Spinal cord (tissue), 10 donors: ENCODE data around the gene RAMACL. TPM values are rescaled to one million over a fixed set of nuclear protein-coding genes. Genes with fewer than 3 reads are reported as not detected.
A peak's percentile ranks its signal among the peaks of the same experiment; 100 is the strongest.
"Not testable (repeated sequence)": the region's sequence is repeated elsewhere in the genome, so short reads cannot be mapped to it uniquely, and the experiment has no call there.

Experiments used
- DNase-seq, 6 donors: peaks; one replicate each; pipeline versions ENCODE4 v3.0.0 to v3.0.0-alpha.2; 2013 to 2015; ENCODE audit warnings: low spot score in 6 of 6, low read depth in 4 of 6
- H3K27ac ChIP-seq: one replicate; pipeline ENCODE4 v1.5.1; 2013; ENCODE audit warnings: low read depth, low read length, control low read depth
- H3K27me3 ChIP-seq: one replicate; pipeline ENCODE4 v1.6.1; 2013; ENCODE audit warnings: low read length; ENCODE audit not compliant: control insufficient read depth, insufficient read depth
- H3K36me3 ChIP-seq: one replicate; pipeline ENCODE4 v1.6.1; 2013; ENCODE audit warnings: low read length; ENCODE audit not compliant: control insufficient read depth, insufficient read depth
- H3K4me1 ChIP-seq: one replicate; pipeline ENCODE4 v1.6.1; 2013; ENCODE audit warnings: low read length; ENCODE audit not compliant: control insufficient read depth, insufficient read depth
- H3K4me3 ChIP-seq: one replicate; pipeline ENCODE4 v1.5.1; 2013; ENCODE audit warnings: low read depth, low read length, control low read depth
- H3K9me3 ChIP-seq: one replicate; pipeline ENCODE4 v1.6.1; 2013; ENCODE audit warnings: low read length; ENCODE audit not compliant: control insufficient read depth, insufficient read depth
- WGBS: methylation state at CpG from one replicate; pipeline ENCODE4 v1.1.5; 2013; ENCODE audit warnings: missing lambda C conversion rate; ENCODE audit not compliant: insufficient coverage; 5-methylcytosine and 5-hydroxymethylcytosine counted together
- long read RNA-seq, 4 donors: transcript quantifications; one replicate each; lab custom pipeline, GENCODE V29; 2026
- polyA plus RNA-seq, 2 donors: library from polyadenylated mRNA; unstranded; fragments of 120-200 nt; gene quantifications; one replicate each; pipeline ENCODE4 v1.2.1, GENCODE V29; 2013; ENCODE audit not compliant: insufficient read length in 2 of 2
- total RNA-seq, 2 donors: library from RNA; depleted of rRNA in 1 of 2; stranded (reverse); fragments of 120-200 nt in 1 of 2; fragments of >200 nt in 1 of 2; gene quantifications; one replicate each; pipeline versions ENCODE4 v1.2.3 to v1.2.4, GENCODE V29; 2013 to 2014
- donor health status: healthy.

Gene RAMACL
- total RNA-seq, result 1 to 10 TPM; 1.3 to 1.5 TPM
- polyA plus RNA-seq, result under 1 TPM; 0.18 to 0.49 TPM
- long read RNA-seq, donor 1, transcript RAMACL-201 (1 exons, 1,991 nt), result major isoform, 53 of 53 reads
- long read RNA-seq, donor 1, partial matches to known transcripts, result 0 of 53 reads
- long read RNA-seq, donor 1, other reads (novel, unspliced or antisense), result 0 of 53 reads
- long read RNA-seq, donor 2, transcript RAMACL-201 (1 exons, 1,991 nt), result major isoform, 10 of 10 reads
- long read RNA-seq, donor 2, partial matches to known transcripts, result 0 of 10 reads
- long read RNA-seq, donor 2, other reads (novel, unspliced or antisense), result 0 of 10 reads
- long read RNA-seq, donor 3, transcript RAMACL-201 (1 exons, 1,991 nt), result major isoform, 7 of 7 reads
- long read RNA-seq, donor 3, partial matches to known transcripts, result 0 of 7 reads
- long read RNA-seq, donor 3, other reads (novel, unspliced or antisense), result 0 of 7 reads
- long read RNA-seq, donor 4, transcript RAMACL-201 (1 exons, 1,991 nt), result major isoform, 58 of 58 reads
- long read RNA-seq, donor 4, partial matches to known transcripts, result 0 of 58 reads
- long read RNA-seq, donor 4, other reads (novel, unspliced or antisense), result 0 of 58 reads

DNA sequence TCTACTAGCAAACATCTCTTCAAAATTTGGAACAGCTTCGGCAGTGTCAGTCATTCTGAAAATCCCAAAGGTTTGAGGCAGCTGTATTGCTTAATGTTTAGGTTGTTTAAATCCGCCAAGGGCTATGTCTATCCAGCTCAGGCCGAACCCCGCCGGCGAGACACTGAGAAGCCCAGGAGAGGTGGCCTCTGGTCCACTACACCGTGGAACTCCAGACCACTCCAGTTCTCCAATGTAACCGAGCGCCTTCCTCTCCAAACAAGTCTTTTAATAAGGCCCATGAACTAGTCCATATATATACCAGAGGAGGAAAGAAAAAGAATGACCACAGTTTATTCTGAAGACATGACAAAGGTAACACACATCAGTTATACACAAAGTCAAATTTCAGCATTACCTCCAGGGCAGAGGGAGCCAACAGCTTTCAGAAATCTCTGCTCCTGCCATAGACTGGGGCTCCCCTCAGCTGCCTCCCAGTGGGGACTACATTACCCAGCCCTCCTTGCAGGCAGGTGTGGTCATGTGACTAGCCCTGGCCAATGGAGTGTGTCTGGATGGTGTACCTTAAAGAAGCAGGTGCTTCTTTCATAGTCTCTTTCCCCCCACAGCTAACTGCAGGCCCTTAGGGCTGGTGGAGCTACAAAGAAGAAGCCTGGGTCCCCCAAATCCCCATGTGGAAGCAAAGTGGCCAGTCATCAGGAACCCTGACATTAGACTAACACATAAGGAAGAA lies at the start of gene RAMACL:
RAMACL (minus strand) TSS at position 255 of the 733 bp plus-strand sequence; CDS start at position 54, 201 bp downstream.
- H3K4me1 ChIP-seq, result peaks cover 17% of the 10 kb centered on the region
- H3K27me3 ChIP-seq, result no peaks in the 10 kb centered on the region

DNA sequence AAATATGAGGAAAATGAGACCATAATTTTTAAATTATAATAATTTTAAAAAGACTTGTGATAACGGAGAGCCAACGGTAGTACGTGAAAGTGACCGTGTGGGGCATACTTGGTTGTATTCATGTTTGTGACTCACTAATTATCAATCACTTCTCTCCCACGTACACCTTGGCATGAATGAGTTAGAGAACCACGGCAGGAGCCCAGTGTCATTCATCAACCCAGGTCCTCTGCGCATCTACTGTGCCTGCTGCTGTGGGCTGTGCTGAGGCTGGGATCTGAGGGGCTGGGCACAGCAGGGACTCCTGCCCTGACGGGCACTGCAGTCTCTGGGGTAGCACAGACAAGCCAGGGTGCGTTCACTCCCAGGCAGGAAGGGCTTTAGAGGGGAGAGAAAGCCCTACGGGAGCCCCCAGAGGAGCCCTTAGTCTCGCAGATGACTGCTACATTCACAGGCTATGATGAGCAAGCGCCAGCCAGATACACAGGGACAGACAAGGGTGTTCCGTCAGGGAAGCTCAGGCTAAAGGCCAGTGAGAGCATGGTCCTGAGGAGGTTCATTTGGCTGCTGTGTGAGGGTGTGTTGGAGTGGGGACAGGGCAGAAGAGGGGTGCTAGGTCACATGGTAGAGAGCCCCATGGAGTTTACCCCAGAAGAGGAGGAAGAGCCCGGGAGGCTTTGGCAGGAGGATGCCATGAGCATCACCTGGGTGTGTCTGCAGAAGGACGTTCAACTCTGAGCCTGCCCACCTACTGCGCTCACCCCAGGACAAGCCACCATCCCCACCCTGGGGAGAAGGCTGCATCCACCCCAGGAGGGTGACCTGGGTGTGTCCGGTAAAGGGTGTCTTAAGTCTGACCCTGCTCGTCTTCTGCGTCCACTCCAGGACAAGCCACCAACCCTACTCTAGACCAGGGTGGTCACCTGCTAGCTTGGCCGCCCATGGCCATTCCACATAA lies 48.8 kb upstream of the RAMACL start:
- H3K4me1 ChIP-seq, result peaks cover 7% of the 10 kb centered on the region
- H3K27ac ChIP-seq, result no peak overlapping the region
- peaks cover 3% of the 10 kb centered on the region for H3K27me3 ChIP-seq
- no peak overlapping the region for H3K4me3 ChIP-seq
- 74% methylated on average over 15 of the region's 20 CpGs for WGBS
- DNase-seq, result no peak
- H3K36me3 ChIP-seq, result peaks cover 3% of the 10 kb centered on the region
- no peaks in the 10 kb centered on the region for H3K9me3 ChIP-seq

More for the DNA sequence above, at the start of gene RAMACL:
- H3K27ac ChIP-seq, result no peak within 1 kb of the TSS
- H3K36me3 ChIP-seq, result no peaks in the 10 kb centered on the region
- peak in 1 of 6 donors; percentile 70 for DNase-seq
- H3K4me3 ChIP-seq, result no peak within 1 kb of the TSS
- WGBS, result 94% methylated on average over 7 of the region's 9 CpGs
- H3K9me3 ChIP-seq, result no peaks in the 10 kb centered on the region

DNA sequence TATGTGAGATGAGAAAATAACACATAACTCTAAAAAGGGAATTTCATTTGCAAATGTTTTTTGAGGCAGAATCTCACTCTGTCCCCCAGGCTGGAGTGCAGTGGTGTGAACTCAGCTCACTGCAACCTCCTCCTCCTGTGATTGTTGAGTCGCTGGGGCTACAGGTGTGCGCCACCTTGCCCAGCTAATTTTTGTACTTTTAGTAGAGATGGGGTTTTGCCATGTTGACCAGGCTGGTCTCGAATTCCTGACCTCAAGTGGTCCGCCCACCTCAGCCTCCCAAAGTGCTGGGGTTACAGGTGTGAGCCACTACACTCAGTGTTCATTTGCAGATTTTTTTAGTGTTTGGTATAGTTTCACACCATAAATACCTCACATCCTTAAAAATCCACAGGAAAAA lies 48.1 kb upstream of the RAMACL start:
- H3K36me3 ChIP-seq, H3K4me3 ChIP-seq, H3K27me3 ChIP-seq, H3K27ac ChIP-seq, H3K4me1 ChIP-seq, DNase-seq, H3K9me3 ChIP-seq: not testable (repeated sequence)
- WGBS, result 100% methylated on average over 2 of the region's 4 CpGs

DNA sequence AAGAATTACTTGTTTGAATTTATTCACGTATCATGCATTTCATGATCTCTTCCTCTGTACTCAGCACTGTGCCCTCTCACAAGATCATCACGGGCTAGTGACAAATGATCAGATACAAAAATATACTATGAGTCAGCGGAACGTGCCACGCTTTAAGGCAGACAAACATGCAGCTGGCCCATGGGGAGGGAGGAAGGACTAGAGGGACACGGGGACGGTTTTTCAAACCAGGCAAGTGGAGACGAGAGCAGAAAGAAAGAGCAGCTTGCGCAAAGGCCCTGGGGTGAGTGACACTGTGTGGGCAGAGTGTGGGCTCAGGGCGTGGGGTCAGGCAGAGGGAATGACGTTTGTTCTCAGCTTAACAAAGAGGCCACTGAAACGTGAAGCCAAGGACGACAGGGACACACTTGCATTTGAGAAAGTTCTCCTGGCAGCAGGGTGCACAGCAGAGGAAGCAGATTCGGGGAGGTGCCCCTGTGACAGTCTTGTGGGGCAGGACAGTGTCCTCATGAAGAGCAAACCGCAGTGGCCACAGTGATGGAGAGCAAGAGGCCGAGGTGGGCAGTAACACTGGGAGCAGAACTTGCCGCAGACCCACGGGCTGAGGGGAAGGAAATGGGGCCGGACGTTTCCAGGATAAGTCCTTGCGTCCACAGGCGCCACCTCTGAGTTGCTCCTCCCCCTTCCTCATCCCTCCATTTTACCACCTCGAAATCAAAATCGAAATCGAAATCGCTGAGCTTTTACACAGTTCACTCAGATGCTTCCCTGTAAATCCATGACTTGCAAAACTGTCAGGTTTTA lies 47.5 kb upstream of the RAMACL start:
- Histone ChIP-seq H3K27me3 (peaks cover 3% of the 10 kb centered on the region), H3K4me3 (no peak overlapping the region), H3K27ac (no peak overlapping the region), H3K4me1 (peaks cover 8% of the 10 kb centered on the region), H3K9me3 (no peaks in the 10 kb centered on the region), H3K36me3 (peaks cover 3% of the 10 kb centered on the region)
- 82% methylated on average over 22 of the region's 26 CpGs for WGBS
- DNase-seq, result no peak

DNA sequence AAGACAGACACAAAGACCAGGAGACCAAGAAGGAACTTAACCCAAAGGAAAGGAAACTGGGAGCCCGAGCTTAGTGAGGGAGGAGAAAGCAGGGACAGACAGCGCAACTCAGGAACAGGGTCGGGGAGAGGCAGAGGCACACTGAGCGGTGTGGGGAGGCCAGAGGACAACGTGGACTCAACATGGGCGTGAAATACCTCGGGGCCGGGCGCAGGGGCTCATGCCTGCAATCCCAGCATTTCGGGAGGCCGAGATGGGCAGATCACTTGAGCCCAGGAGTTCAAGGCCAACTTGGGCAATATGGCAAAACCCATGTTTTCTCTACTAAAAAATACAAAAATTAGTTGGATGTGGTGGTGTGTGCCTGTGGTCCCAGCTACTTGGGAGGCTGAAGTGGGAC lies 46.3 kb upstream of the RAMACL start:
- H3K4me3 ChIP-seq, result no peak overlapping the region
- no peak overlapping the region for H3K27ac ChIP-seq
- DNase-seq, result no peak
- H3K27me3 ChIP-seq, result peaks cover 5% of the 10 kb centered on the region
- WGBS, result 96% methylated on average over 11 of the region's 11 CpGs
- H3K9me3 ChIP-seq, result no peaks in the 10 kb centered on the region
- peaks cover 18% of the 10 kb centered on the region for H3K4me1 ChIP-seq
- H3K36me3 ChIP-seq, result peaks cover 3% of the 10 kb centered on the region

DNA sequence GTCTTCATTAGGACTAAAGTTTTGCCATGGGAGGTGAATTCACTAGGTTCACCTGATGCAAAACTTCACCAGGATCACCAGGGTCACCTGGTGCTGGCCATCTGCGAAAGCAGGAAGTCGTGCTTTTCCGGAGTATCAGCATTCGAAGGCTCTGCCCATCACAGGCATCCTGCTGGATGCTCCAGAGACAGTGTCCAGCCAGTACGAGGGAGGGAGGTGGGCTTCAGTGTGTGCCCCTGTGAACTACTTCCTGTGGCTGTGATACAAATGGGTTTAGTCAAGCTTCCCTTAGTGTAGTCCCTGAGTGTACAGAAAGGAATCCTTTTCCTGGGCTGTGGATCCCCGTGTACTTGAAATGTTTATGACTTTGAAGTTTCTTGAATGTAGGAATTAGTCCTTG lies 44.0 kb upstream of the RAMACL start:
- no peak overlapping the region for H3K4me3 ChIP-seq
- H3K27me3 ChIP-seq, result peaks cover 2% of the 10 kb centered on the region
- WGBS, result 81% methylated on average over 6 of the region's 6 CpGs
- no peaks in the 10 kb centered on the region for H3K9me3 ChIP-seq
- no peak for DNase-seq
- no peaks in the 10 kb centered on the region for H3K36me3 ChIP-seq
- H3K27ac ChIP-seq, result no peak overlapping the region
- peaks cover 22% of the 10 kb centered on the region for H3K4me1 ChIP-seq

DNA sequence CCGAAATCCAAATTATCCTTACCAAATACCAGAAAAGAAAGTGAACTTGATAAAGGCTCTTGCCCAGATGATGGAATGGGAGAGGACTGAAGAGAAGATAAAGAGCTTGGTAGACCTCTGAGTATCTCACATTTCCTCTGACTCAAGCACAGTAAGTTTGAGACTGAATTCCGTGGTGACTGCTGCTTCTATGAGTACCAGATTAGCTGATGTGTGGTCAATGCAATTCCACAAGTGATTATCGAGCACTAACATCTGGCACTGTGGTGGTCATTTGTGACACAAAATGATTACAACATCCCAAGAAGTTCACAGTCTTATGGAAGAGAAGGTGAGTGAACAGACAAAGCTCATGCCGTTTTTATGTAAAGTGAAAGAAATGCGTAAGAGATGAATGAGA lies 43.1 kb upstream of the RAMACL start:
- no peaks in the 10 kb centered on the region for H3K9me3 ChIP-seq
- 85% methylated on average over 2 of the region's 5 CpGs for WGBS
- peaks cover 2% of the 10 kb centered on the region for H3K27me3 ChIP-seq
- peaks cover 22% of the 10 kb centered on the region for H3K4me1 ChIP-seq
- H3K27ac ChIP-seq, result no peak overlapping the region
- H3K4me3 ChIP-seq, result no peak overlapping the region
- no peaks in the 10 kb centered on the region for H3K36me3 ChIP-seq
- DNase-seq, result no peak

DNA sequence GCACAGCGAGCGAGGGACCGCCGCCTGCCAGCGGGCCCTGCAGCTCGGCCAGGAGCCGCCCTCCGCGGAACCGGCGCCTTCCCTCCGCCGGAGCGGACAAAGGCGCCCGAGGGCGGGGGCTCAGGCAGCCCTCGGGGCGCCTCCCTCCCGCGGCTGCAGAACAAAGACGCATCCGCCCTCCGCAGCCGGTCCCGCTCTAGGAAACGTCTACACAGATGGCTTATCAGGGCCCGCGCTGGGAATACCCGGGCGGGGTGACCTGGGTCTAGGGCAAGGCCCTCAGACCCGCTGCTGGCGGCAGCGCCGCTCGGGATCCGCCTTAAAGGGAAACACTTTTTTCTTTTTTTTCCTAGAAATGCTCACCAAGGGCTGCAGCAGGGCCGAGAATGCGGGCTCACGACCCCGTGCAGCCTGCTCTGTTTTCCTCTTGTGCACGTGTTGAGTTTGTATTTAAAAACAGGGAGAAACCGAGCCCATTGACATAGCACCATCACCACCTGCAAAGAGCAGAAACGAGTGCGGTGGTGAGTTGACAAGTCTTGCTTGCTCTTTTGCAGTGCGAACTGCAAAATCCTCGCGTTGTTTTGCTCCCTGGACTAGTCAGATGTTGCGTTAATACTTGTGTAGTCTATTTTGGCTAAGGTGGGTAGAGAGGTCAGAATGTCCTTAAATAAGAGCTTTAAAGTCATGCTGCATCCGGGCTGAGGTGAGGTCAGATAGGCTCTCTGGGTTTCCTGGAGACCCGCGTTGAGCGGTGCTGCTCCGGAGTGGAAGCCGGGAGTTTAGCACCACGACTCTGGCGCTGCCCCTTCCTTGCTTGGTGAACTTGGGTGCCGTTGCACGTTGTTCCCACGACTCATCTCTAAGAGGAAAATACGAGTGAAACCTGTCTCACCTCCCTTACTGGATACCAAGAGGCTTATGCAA lies 41.7 kb upstream of the RAMACL start:
- WGBS, result under 1% methylated on average over 57 of the region's 61 CpGs
- Histone ChIP-seq H3K4me3 (peak overlapping the region; percentile 60), H3K27me3 (peaks cover 2% of the 10 kb centered on the region), H3K36me3 (no peaks in the 10 kb centered on the region), H3K27ac (peak overlapping the region; percentile 87), H3K9me3 (no peaks in the 10 kb centered on the region), H3K4me1 (peaks cover 22% of the 10 kb centered on the region)
- peak in 1 of 6 donors; percentile 81 for DNase-seq
